WTC11 (cell line): ENCODE results near the gene ORM1. TPM values are rescaled to one million over a fixed set of nuclear protein-coding genes. Genes with fewer than 3 reads are reported as not detected.

Experiments
- ATAC-seq: fragments of 200-7000 bp; cut with Tn5 transposase; 2 replicates; pipeline ENCODE4 v1.10.0; 2021; ENCODE audit warnings: mild to moderate bottlenecking, moderate library complexity
- CTCF ChIA-PET: fragments of 300-600 bp; sonication (Branson Sonifier 250); formaldehyde crosslinking; loops from one replicate; lab custom pipeline; 2021; ENCODE audit warnings: antibody characterized with exemption; lab: Charles Lee
- POLR2A ChIA-PET: fragments of 350-600 bp; sonication (Branson Sonifier 250); formaldehyde crosslinking; loops from one replicate; lab custom pipeline; 2021; ENCODE audit warnings: antibody characterized with exemption; lab: Charles Lee
- DNase-seq: peaks from one replicate; pipeline ENCODE4 v3.0.0; 2021; ENCODE audit warnings: low spot score
- H3K27ac Mint-ChIP-seq: 2 replicates; pipeline ENCODE4 v1.8.0; 2021; ENCODE audit warnings: mixed read lengths
- H3K27me3 Mint-ChIP-seq: 2 replicates; pipeline ENCODE4 v1.8.0; 2021; ENCODE audit warnings: low read depth, mild to moderate bottlenecking, moderate library complexity, mixed read lengths
- H3K36me3 Mint-ChIP-seq: 2 replicates; pipeline ENCODE4 v1.8.0; 2021; ENCODE audit warnings: mixed read lengths
- H3K4me1 Mint-ChIP-seq: 2 replicates; pipeline ENCODE4 v1.8.0; 2022; ENCODE audit warnings: mixed read lengths
- H3K4me3 Mint-ChIP-seq: 2 replicates; pipeline ENCODE4 v1.8.0; 2021; ENCODE audit warnings: mild to moderate bottlenecking, moderate library complexity, mixed read lengths
- H3K9me3 Mint-ChIP-seq: 2 replicates; pipeline ENCODE4 v1.8.0; 2021; ENCODE audit warnings: mixed read lengths
- CBFB ChIP-seq: sonication (generic); formaldehyde crosslinking; IDR thresholded peaks from 2 replicates; pipeline ENCODE4 v1.8.1; 2022; ENCODE audit warnings: mild to moderate bottlenecking, low read depth, missing genetic modification reagents
- CREM ChIP-seq: sonication (generic); formaldehyde crosslinking; IDR thresholded peaks from 2 replicates; pipeline ENCODE4 v1.8.1; 2022; ENCODE audit warnings: mild to moderate bottlenecking, missing genetic modification reagents, moderate library complexity
- EMX1 ChIP-seq: fragments of 250-450 bp; sonication (Bioruptor Pico); IDR thresholded peaks from 2 replicates; pipeline ENCODE4 v1.8.0; 2021; ENCODE audit warnings: mild to moderate bottlenecking
- FOXK1 ChIP-seq: sonication (generic); formaldehyde crosslinking; IDR thresholded peaks from 2 replicates; pipeline ENCODE4 v1.8.0; 2022; ENCODE audit warnings: mild to moderate bottlenecking, moderate library complexity, missing genetic modification reagents
- MXD4 ChIP-seq: fragments of 250-450 bp; sonication (Bioruptor Pico); IDR thresholded peaks from 2 replicates; pipeline ENCODE4 v1.8.0; 2021; ENCODE audit warnings: mild to moderate bottlenecking, moderate library complexity, borderline replicate concordance
- NR1H2 ChIP-seq: sonication (generic); formaldehyde crosslinking; IDR thresholded peaks from 2 replicates; pipeline ENCODE4 v1.9.0; 2021; ENCODE audit warnings: mild to moderate bottlenecking, moderate library complexity, missing genetic modification reagents
- PRRX2 ChIP-seq: fragments of 250-450 bp; sonication (Bioruptor Pico); IDR thresholded peaks from 2 replicates; pipeline ENCODE4 v1.8.0; 2021; ENCODE audit warnings: mild to moderate bottlenecking
- RORB ChIP-seq: fragments of 250-450 bp; sonication (Bioruptor Pico); IDR thresholded peaks from 2 replicates; pipeline ENCODE4 v1.9.0; 2021; ENCODE audit warnings: mild to moderate bottlenecking
- SP1 ChIP-seq: sonication (generic); formaldehyde crosslinking; conservative IDR thresholded peaks from 2 replicates; pipeline ENCODE4 v1.8.1; 2022; ENCODE audit warnings: missing genetic modification reagents
- ZNF121 ChIP-seq: sonication (generic); formaldehyde crosslinking; IDR thresholded peaks from 2 replicates; pipeline ENCODE4 v1.8.0; 2023; ENCODE audit warnings: missing genetic modification reagents
- ZNF317 ChIP-seq: sonication (generic); formaldehyde crosslinking; IDR thresholded peaks from 2 replicates; pipeline ENCODE4 v1.8.1; 2023; ENCODE audit warnings: low read depth, mild to moderate bottlenecking, moderate library complexity, missing genetic modification reagents, borderline replicate concordance
- ZNF396 ChIP-seq: fragments of 250-450 bp; sonication (Bioruptor Pico); IDR thresholded peaks from 2 replicates; pipeline ENCODE4 v1.8.0; 2021; ENCODE audit warnings: mild to moderate bottlenecking, moderate library complexity, borderline replicate concordance
- ZNF416 ChIP-seq: fragments of 250-450 bp; sonication (Bioruptor Pico); IDR thresholded peaks from 2 replicates; pipeline ENCODE4 v1.9.0; 2021; ENCODE audit warnings: mild to moderate bottlenecking, inconsistent platforms
- ZNF423 ChIP-seq: fragments of 250-450 bp; sonication (Bioruptor Pico); IDR thresholded peaks from 2 replicates; pipeline ENCODE4 v2.1.2; 2022; ENCODE audit warnings: mild to moderate bottlenecking, moderate library complexity
- total RNA-seq: library from RNA; stranded (reverse); gene quantifications from 3 replicates; pipeline ENCODE4 v1.2.3, GENCODE V29; 2021
- TF ChIP-seq, protein P1 (sequence below): fragments of 250-450 bp; sonication (Bioruptor Pico); IDR thresholded peaks from 2 replicates; pipeline ENCODE4 v1.9.0; 2021; ENCODE audit warnings: mild to moderate bottlenecking
- TF ChIP-seq, protein P2 (sequence below): sonication (generic); formaldehyde crosslinking; conservative IDR thresholded peaks from 2 replicates; pipeline ENCODE4 v1.8.1; 2023; ENCODE audit warnings: mild to moderate bottlenecking, low read depth, missing genetic modification reagents, moderate library complexity
- TF ChIP-seq, protein P3 (sequence below): fragments of 250-450 bp; sonication (Bioruptor Pico); IDR thresholded peaks from 2 replicates; pipeline ENCODE4 v2.1.2; 2022; ENCODE audit warnings: mild to moderate bottlenecking, moderate library complexity
- TF ChIP-seq, protein P4 (sequence below): sonication (generic); formaldehyde crosslinking; IDR thresholded peaks from 2 replicates; pipeline ENCODE4 v1.8.0; 2022; ENCODE audit warnings: mild to moderate bottlenecking, missing genetic modification reagents
- TF ChIP-seq, protein P5 (sequence below): sonication (generic); formaldehyde crosslinking; IDR thresholded peaks from 2 replicates; pipeline ENCODE4 v1.8.0; 2022; ENCODE audit warnings: mild to moderate bottlenecking, missing genetic modification reagents
- TF ChIP-seq, protein P6 (sequence below): sonication (generic); formaldehyde crosslinking; IDR thresholded peaks from 2 replicates; pipeline ENCODE4 v1.8.1; 2023; ENCODE audit warnings: mild to moderate bottlenecking, missing genetic modification reagents

ORM1 gene
- total RNA-seq, 1 experiment from 2014 or later: 3.9 TPM

DNA sequence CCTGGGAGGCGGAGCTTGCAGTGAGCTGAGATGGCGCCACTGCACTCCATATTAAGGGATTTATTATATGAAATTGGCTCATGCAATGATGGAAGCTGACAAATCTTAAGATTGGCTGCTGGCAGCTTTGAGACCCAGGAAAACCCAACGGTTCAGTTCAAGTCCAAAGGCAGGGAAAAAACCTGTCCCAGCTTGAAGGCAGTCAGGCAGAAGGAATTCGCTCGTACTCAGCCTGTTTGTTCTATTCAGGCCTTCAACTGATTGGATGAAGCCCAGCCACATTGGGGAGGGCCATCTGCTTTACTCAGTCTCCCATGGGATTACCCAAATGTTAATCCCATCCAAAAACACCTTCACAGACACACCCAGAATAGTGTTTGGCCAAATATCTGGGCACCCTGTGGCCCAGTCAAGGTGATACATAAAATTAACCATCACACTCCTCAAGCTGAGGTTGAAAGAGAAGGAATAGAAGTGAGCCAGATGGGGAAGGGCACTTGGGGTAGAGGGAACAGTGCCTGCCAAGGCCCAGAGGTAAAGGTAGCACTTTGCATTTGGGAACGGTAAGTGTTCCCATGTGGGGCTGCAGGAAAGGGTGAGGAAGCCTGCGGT is 8.5 kb upstream of the ORM1 start:
- H3K27ac Mint-ChIP-seq: no peak overlapping the region
- POLR2A ChIA-PET: no interaction called here
- DNase-seq (no peak), ATAC-seq (no peak)
- H3K4me3 Mint-ChIP-seq: no peak overlapping the region
- H3K4me1 Mint-ChIP-seq: 0 out of 2 replicates have a peak, but pooled peaks cover 3% of the 10 kb centered on the region
- TF ChIP-seq RORB: no peak
- 0 out of 2 replicates have a peak, but pooled peaks have one; percentile 25 for TF ChIP-seq ZNF416 (CRISPR knock-in tag)
- H3K9me3 Mint-ChIP-seq: peaks cover 5% of the 10 kb centered on the region; the same call in 1 of the 2 replicates
- CTCF ChIA-PET: interaction anchor here (0.9 to 1.8 kb wide), 5 partner anchors 23 to 232 kb away, joined by 3 to 10 read pairs (median 5); no protein-coding TSS in a partner anchor
- H3K36me3 Mint-ChIP-seq: 0 out of 2 replicates have a peak, but pooled peaks cover 4% of the 10 kb centered on the region
- H3K27me3 Mint-ChIP-seq: peaks cover 5% of the 10 kb centered on the region

DNA sequence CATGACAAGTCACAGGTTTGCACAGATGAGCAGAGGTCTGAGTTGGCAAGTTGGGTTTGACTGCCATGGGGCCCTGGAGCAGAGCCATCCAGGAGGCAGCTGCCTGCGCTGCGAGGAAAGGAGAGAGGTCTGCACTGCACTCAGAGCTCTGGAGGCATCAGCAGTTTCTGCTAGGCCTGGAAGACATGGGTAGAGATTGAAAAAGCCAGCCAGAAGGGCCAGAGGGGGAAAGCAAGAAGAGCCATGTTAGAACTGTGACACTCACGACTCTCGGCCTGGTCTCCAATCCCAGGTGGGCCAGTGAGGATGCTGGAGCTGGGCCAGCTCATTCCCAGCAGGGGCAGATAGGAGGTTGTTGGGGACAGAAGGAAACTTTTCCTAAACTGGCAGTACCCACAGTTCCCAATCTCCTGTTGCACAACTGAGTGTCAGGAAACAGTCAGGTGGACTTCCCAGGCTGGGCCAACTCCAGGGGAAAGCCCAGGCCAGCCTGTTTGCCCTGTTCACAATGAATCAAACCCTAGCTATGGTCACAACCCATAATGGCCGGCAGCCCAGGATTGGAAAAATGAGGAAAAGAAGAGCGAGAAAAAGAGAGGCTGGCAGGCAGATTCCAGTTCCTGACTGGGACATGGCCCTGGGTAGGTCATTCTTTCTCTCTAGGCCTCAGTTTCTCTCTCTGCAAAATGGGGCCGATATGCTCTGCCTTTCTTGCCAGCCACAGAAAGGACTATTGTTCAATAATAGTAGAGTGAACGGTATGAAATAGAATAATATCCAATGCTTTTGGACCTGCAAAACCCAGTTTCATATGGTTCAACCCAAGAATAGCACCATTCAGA is 7.8 kb upstream of the ORM1 start:
- ChIA-PET POLR2A (no interaction called here), CTCF (interaction anchor here (0.9 to 1.8 kb wide), 4 partner anchors 24 to 232 kb away, joined by 3 to 10 read pairs (median 6); no protein-coding TSS in a partner anchor)
- ATAC-seq: no peak
- H3K36me3 Mint-ChIP-seq: 0 out of 2 replicates have a peak, but pooled peaks cover 3% of the 10 kb centered on the region
- no peak overlapping the region for H3K27ac Mint-ChIP-seq
- no peak for DNase-seq
- 0 out of 2 replicates have a peak, but pooled peaks cover 3% of the 10 kb centered on the region for H3K4me1 Mint-ChIP-seq
- peaks cover 5% of the 10 kb centered on the region; the same call in 1 of the 2 replicates for H3K9me3 Mint-ChIP-seq
- no peak overlapping the region for H3K4me3 Mint-ChIP-seq
- peaks cover 5% of the 10 kb centered on the region for H3K27me3 Mint-ChIP-seq
- no peak for TF ChIP-seq ZNF121
- no peak for TF ChIP-seq CREM
- TF ChIP-seq FOXK1: no peak
- no peak for TF ChIP-seq ZNF423 (CRISPR knock-in tag)
- TF ChIP-seq CBFB (CRISPR knock-in tag): no peak
- TF ChIP-seq ZNF396: no peak
- TF ChIP-seq, protein P1, sequence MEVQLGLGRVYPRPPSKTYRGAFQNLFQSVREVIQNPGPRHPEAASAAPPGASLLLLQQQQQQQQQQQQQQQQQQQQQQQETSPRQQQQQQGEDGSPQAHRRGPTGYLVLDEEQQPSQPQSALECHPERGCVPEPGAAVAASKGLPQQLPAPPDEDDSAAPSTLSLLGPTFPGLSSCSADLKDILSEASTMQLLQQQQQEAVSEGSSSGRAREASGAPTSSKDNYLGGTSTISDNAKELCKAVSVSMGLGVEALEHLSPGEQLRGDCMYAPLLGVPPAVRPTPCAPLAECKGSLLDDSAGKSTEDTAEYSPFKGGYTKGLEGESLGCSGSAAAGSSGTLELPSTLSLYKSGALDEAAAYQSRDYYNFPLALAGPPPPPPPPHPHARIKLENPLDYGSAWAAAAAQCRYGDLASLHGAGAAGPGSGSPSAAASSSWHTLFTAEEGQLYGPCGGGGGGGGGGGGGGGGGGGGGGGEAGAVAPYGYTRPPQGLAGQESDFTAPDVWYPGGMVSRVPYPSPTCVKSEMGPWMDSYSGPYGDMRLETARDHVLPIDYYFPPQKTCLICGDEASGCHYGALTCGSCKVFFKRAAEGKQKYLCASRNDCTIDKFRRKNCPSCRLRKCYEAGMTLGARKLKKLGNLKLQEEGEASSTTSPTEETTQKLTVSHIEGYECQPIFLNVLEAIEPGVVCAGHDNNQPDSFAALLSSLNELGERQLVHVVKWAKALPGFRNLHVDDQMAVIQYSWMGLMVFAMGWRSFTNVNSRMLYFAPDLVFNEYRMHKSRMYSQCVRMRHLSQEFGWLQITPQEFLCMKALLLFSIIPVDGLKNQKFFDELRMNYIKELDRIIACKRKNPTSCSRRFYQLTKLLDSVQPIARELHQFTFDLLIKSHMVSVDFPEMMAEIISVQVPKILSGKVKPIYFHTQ (CRISPR knock-in tag): no peak
- TF ChIP-seq MXD4 (CRISPR knock-in tag): no peak
- TF ChIP-seq, protein P2, sequence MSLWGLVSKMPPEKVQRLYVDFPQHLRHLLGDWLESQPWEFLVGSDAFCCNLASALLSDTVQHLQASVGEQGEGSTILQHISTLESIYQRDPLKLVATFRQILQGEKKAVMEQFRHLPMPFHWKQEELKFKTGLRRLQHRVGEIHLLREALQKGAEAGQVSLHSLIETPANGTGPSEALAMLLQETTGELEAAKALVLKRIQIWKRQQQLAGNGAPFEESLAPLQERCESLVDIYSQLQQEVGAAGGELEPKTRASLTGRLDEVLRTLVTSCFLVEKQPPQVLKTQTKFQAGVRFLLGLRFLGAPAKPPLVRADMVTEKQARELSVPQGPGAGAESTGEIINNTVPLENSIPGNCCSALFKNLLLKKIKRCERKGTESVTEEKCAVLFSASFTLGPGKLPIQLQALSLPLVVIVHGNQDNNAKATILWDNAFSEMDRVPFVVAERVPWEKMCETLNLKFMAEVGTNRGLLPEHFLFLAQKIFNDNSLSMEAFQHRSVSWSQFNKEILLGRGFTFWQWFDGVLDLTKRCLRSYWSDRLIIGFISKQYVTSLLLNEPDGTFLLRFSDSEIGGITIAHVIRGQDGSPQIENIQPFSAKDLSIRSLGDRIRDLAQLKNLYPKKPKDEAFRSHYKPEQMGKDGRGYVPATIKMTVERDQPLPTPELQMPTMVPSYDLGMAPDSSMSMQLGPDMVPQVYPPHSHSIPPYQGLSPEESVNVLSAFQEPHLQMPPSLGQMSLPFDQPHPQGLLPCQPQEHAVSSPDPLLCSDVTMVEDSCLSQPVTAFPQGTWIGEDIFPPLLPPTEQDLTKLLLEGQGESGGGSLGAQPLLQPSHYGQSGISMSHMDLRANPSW (CRISPR knock-in tag): no peak
- TF ChIP-seq PRRX2: no peak

DNA sequence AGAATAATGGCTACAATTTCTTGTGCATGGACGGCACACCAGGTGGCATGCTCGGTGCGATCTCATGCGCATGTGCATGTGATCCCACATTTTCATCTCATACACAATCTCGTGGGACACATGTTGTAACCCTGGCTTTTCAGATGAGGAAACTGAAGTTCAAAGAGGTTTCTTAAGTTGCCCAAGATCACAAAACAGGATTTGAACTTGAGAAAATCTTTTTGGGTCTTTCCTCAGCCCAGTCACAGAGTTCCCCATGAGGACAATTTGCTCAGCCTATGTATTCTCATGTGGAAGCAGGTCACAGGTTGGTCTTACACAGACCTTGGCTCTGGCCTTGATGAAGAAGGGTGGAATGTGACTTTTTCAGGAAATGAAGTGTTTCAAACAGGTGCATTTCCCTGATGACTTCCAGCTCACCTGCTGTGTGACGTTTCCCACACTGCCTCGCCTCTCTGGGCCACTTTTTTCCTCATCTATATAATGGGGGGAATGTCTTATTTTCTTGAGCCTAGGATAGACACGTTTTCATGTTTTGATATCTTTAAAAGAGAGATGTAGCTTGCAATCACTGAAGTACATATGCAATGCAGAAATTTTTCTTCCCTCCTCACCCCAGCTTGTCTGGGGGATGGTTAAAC is 7.1 kb upstream of the ORM1 start:
- CTCF ChIA-PET: interaction anchor here (1.5 to 2.1 kb wide), 2 partner anchors 208 to 233 kb away, joined by 7 read pairs; no protein-coding TSS in a partner anchor
- 0 out of 2 replicates have a peak, but pooled peaks cover 3% of the 10 kb centered on the region for H3K4me1 Mint-ChIP-seq
- no peak for ATAC-seq
- peaks cover 5% of the 10 kb centered on the region for H3K27me3 Mint-ChIP-seq
- H3K36me3 Mint-ChIP-seq: no peaks in the 10 kb centered on the region
- H3K27ac Mint-ChIP-seq: no peak overlapping the region
- POLR2A ChIA-PET: no interaction called here
- no peak overlapping the region for H3K4me3 Mint-ChIP-seq
- no peak for DNase-seq
- peaks cover 5% of the 10 kb centered on the region; the same call in 1 of the 2 replicates for H3K9me3 Mint-ChIP-seq
- TF ChIP-seq, protein P3, sequence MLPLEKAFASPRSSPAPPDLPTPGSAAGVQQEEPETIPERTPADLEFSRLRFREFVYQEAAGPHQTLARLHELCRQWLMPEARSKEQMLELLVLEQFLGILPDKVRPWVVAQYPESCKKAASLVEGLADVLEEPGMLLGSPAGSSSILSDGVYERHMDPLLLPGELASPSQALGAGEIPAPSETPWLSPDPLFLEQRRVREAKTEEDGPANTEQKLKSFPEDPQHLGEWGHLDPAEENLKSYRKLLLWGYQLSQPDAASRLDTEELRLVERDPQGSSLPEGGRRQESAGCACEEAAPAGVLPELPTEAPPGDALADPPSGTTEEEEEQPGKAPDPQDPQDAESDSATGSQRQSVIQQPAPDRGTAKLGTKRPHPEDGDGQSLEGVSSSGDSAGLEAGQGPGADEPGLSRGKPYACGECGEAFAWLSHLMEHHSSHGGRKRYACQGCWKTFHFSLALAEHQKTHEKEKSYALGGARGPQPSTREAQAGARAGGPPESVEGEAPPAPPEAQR (CRISPR knock-in tag): no peak
- TF ChIP-seq NR1H2 (no peak), SP1 (CRISPR knock-in tag) (no peak), ZNF317 (CRISPR knock-in tag) (no peak), EMX1 (CRISPR knock-in tag) (no peak)
- TF ChIP-seq, protein P4, sequence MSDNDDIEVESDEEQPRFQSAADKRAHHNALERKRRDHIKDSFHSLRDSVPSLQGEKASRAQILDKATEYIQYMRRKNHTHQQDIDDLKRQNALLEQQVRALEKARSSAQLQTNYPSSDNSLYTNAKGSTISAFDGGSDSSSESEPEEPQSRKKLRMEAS (CRISPR knock-in tag): no peak
- TF ChIP-seq, protein P5, sequence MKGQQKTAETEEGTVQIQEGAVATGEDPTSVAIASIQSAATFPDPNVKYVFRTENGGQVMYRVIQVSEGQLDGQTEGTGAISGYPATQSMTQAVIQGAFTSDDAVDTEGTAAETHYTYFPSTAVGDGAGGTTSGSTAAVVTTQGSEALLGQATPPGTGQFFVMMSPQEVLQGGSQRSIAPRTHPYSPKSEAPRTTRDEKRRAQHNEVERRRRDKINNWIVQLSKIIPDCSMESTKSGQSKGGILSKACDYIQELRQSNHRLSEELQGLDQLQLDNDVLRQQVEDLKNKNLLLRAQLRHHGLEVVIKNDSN: no peak
- TF ChIP-seq, protein P6, sequence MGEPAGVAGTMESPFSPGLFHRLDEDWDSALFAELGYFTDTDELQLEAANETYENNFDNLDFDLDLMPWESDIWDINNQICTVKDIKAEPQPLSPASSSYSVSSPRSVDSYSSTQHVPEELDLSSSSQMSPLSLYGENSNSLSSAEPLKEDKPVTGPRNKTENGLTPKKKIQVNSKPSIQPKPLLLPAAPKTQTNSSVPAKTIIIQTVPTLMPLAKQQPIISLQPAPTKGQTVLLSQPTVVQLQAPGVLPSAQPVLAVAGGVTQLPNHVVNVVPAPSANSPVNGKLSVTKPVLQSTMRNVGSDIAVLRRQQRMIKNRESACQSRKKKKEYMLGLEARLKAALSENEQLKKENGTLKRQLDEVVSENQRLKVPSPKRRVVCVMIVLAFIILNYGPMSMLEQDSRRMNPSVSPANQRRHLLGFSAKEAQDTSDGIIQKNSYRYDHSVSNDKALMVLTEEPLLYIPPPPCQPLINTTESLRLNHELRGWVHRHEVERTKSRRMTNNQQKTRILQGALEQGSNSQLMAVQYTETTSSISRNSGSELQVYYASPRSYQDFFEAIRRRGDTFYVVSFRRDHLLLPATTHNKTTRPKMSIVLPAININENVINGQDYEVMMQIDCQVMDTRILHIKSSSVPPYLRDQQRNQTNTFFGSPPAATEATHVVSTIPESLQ (CRISPR knock-in tag): no peak
